ENCODE data around the gene CD151. TPM values are rescaled to one million over a fixed set of nuclear protein-coding genes. Genes with fewer than 3 reads are reported as not detected.

Gene CD151
- polyA plus RNA-seq, 1 of the 3 experiments (the other 2 are of a cell fraction) = 922 TPM

- H3K36me3 ChIP-seq (replicated peaks in 1 of 2; ENCODE audit: control insufficient read depth in 1 of 2, insufficient read depth in 2 of 2, low read length in 1 of 2) = peaks cover 0 to 6% of the 10 kb centered on the region in 2 experiments
- H3K27me3 ChIP-seq (ENCODE audit: insufficient read depth) = no peaks in the 10 kb centered on the region
- no peak overlapping the region for H3K9ac ChIP-seq
- ChIA-PET CTCF (no interaction called here), POLR2A (no interaction called here)
- TF ChIP-seq USF1 (IDR thresholded peaks at IDR 0.05; ENCODE audit: borderline replicate concordance, low read depth) = no peak
- TF ChIP-seq RFX5 (IDR thresholded peaks at IDR 0.05; ENCODE audit: low read length) = no peak
- H3K4me3 ChIP-seq (ENCODE audit: low read depth in 2 of 2, low read length in 1 of 2) = no peak overlapping the region
- H4K20me1 ChIP-seq (ENCODE audit: insufficient read depth) = no peaks in the 10 kb centered on the region
- H3K9me3 ChIP-seq = no peaks in the 10 kb centered on the region
- DNase-seq = no peak
- WGBS (ENCODE audit: low lambda C conversion rate) = 85% methylated on average over 10 of the region's 14 CpGs
- H3K4me1 ChIP-seq (ENCODE audit: control insufficient read depth in 1 of 2, insufficient read depth in 2 of 2, low read depth in 1 of 2, low read length in 1 of 2) = peaks cover 0 to 2% of the 10 kb centered on the region in 2 experiments; a peak in 1 of 4 replicates
- H3K4me2 ChIP-seq = no peak overlapping the region
- peaks cover 3% of the 10 kb centered on the region for H3F3A ChIP-seq (replicated peaks; ENCODE audit: insufficient read depth)
- no peak overlapping the region for H2AFZ ChIP-seq (ENCODE audit: low read depth)
- H3K27ac ChIP-seq (ENCODE audit: low read depth in 2 of 2, low read length in 1 of 2) = no peak overlapping the region
- no peaks in the 10 kb centered on the region for H3K9me2 ChIP-seq
- H3K79me2 ChIP-seq (ENCODE audit: insufficient read depth) = no peaks in the 10 kb centered on the region
Measured at GRCh38 chr11:880447-880846, 47.7 kb downstream of the CD151 start.

- Histone ChIP-seq H3K79me2 (ENCODE audit: insufficient read depth) (no peaks in the 10 kb centered on the region), H3K27me3 (ENCODE audit: insufficient read depth) (no peaks in the 10 kb centered on the region), H3K27ac (ENCODE audit: low read depth in 2 of 2, low read length in 1 of 2) (no peak overlapping the region), H3K4me1 (ENCODE audit: control insufficient read depth in 1 of 2, insufficient read depth in 2 of 2, low read depth in 1 of 2, low read length in 1 of 2) (no peaks in the 10 kb centered on the region), H3K4me3 (ENCODE audit: low read depth in 2 of 2, low read length in 1 of 2) (no peak overlapping the region), H3K9me3 (no peaks in the 10 kb centered on the region), H3K9me2 (no peaks in the 10 kb centered on the region), H4K20me1 (ENCODE audit: insufficient read depth) (no peaks in the 10 kb centered on the region), H3F3A (replicated peaks; ENCODE audit: insufficient read depth) (peaks cover 3% of the 10 kb centered on the region), H3K36me3 (replicated peaks in 1 of 2; ENCODE audit: control insufficient read depth in 1 of 2, insufficient read depth in 2 of 2, low read length in 1 of 2) (peaks cover 0 to 6% of the 10 kb centered on the region in 2 experiments), H3K4me2 (no peak overlapping the region), H2AFZ (ENCODE audit: low read depth) (no peak overlapping the region), H3K9ac (no peak overlapping the region)
- ChIA-PET CTCF (no interaction called here), POLR2A (no interaction called here)
- WGBS (ENCODE audit: low lambda C conversion rate) = 97% methylated on average over 12 of the region's 14 CpGs
- no peak for DNase-seq
- no peak for TF ChIP-seq FOXJ3 (CRISPR knock-in tag; IDR thresholded peaks at IDR 0.05)
- TF ChIP-seq RAD21 (IDR thresholded peaks at IDR 0.05; ENCODE audit: low read length) = no peak
- TF ChIP-seq EZH2phosphoT487 (IDR thresholded peaks at IDR 0.05; ENCODE audit: borderline replicate concordance, low read depth) = no peak
- TF ChIP-seq MAX (IDR thresholded peaks at IDR 0.05; ENCODE audit: low read depth) = no peak
- no peak for TF ChIP-seq USF1 (IDR thresholded peaks at IDR 0.05; ENCODE audit: borderline replicate concordance, low read depth)
- TF ChIP-seq FOXM1 (IDR thresholded peaks at IDR 0.05; ENCODE audit: low read depth) = no peak
- TF ChIP-seq RFX5 (IDR thresholded peaks at IDR 0.05; ENCODE audit: low read length) = no peak
Measured at GRCh38 chr11:882596-882995, 49.8 kb downstream of the CD151 start.

GRCh38 chr11:883527-883926, 50.8 kb downstream of the CD151 start:
- H3K36me3 ChIP-seq (replicated peaks in 1 of 2; ENCODE audit: control insufficient read depth in 1 of 2, insufficient read depth in 2 of 2, low read length in 1 of 2) = peaks cover 0 to 13% of the 10 kb centered on the region in 2 experiments
- H2AFZ ChIP-seq (ENCODE audit: low read depth) = no peak overlapping the region
- no peaks in the 10 kb centered on the region for H3K79me2 ChIP-seq (ENCODE audit: insufficient read depth)
- H3K4me2 ChIP-seq = no peak overlapping the region
- no peak for DNase-seq
- ChIA-PET CTCF (interaction anchor here (0.8 kb wide), 1 partner anchor 32 kb away, joined by 3 read pairs; no protein-coding TSS in a partner anchor), POLR2A (no interaction called here)
- H3K9me2 ChIP-seq = no peaks in the 10 kb centered on the region
- H3K9ac ChIP-seq = no peak overlapping the region
- no peaks in the 10 kb centered on the region for H3K9me3 ChIP-seq
- H3K4me1 ChIP-seq (ENCODE audit: control insufficient read depth in 1 of 2, insufficient read depth in 2 of 2, low read depth in 1 of 2, low read length in 1 of 2) = no peaks in the 10 kb centered on the region
- H3K27me3 ChIP-seq (ENCODE audit: insufficient read depth) = no peaks in the 10 kb centered on the region
- peaks cover 3% of the 10 kb centered on the region for H3F3A ChIP-seq (replicated peaks; ENCODE audit: insufficient read depth)
- no peak overlapping the region for H3K27ac ChIP-seq (ENCODE audit: low read depth in 2 of 2, low read length in 1 of 2)
- no peaks in the 10 kb centered on the region for H4K20me1 ChIP-seq (ENCODE audit: insufficient read depth)
- no peak overlapping the region for H3K4me3 ChIP-seq (ENCODE audit: low read depth in 2 of 2, low read length in 1 of 2)
- WGBS (ENCODE audit: low lambda C conversion rate) = 100% methylated on average over 1 of the region's 10 CpGs
- TF ChIP-seq EP300 (IDR thresholded peaks at IDR 0.05; ENCODE audit: borderline replicate concordance in 1 of 2, low read depth in 1 of 2, low read length in 1 of 2) (no peak), NFIC (IDR thresholded peaks at IDR 0.05; ENCODE audit: borderline replicate concordance) (no peak), IRF3 (IDR thresholded peaks at IDR 0.05; ENCODE audit: low read depth, low read length) (no peak), RAD21 (IDR thresholded peaks at IDR 0.05; ENCODE audit: low read length) (no peak), TEAD4 (IDR thresholded peaks at IDR 0.05; ENCODE audit: borderline replicate concordance, insufficient read depth) (no peak), MAX (IDR thresholded peaks at IDR 0.05; ENCODE audit: low read depth) (no peak), USF2 (IDR thresholded peaks at IDR 0.05; ENCODE audit: borderline replicate concordance, low read depth, low read length) (no peak), TCF12 (IDR thresholded peaks at IDR 0.05) (no peak), USF1 (IDR thresholded peaks at IDR 0.05; ENCODE audit: borderline replicate concordance, low read depth) (no peak)

All from SK-N-SH (cell line).